ENCODE results near the gene EPS8L3. TPM values are rescaled to one million over a fixed set of nuclear protein-coding genes. Genes with fewer than 3 reads are reported as not detected.

EPS8L3 gene
- total RNA-seq, 1 experiment from 2014 or later = 0.17 TPM

DNA sequence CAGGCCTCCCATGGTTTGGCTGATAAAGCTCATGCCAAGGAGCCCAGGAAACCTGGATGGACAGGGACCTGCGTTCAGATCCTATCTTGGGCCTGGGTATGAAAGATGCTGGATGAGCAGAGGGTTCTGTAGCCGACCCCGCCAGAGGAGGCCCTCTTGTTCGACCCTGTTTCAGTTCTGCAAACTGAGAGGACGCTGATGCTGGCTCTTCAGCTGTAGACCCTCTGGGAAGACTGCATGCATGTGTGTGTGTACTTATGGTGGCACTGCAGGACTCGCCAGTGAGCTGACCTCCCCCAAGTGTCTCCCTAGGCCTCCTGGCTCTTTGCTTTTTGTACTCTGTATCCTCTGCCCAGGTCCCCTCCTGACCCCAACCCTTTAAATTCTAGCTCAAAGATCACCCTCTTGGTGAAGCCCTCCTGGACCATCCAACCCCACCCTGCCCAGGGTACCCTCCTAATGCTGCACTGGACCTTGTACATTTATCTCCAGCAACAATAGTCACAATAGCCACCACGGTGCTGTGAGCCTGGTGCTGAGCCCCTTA is 1.6 kb downstream of the EPS8L3 start:
- CTCF ChIA-PET = interaction anchor here (1.3 kb wide), 1 partner anchor 12 kb away, joined by 3 read pairs; no protein-coding TSS in a partner anchor
- TF ChIP-seq, protein P1, sequence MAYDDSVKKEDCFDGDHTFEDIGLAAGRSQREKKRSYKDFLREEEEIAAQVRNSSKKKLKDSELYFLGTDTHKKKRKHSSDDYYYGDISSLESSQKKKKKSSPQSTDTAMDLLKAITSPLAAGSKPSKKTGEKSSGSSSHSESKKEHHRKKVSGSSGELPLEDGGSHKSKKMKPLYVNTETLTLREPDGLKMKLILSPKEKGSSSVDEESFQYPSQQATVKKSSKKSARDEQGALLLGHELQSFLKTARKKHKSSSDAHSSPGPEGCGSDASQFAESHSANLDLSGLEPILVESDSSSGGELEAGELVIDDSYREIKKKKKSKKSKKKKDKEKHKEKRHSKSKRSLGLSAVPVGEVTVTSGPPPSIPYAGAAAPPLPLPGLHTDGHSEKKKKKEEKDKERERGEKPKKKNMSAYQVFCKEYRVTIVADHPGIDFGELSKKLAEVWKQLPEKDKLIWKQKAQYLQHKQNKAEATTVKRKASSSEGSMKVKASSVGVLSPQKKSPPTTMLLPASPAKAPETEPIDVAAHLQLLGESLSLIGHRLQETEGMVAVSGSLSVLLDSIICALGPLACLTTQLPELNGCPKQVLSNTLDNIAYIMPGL (CRISPR knock-in tag; IDR thresholded peaks at IDR 0.05) = no peak
- TF ChIP-seq, protein P2, sequence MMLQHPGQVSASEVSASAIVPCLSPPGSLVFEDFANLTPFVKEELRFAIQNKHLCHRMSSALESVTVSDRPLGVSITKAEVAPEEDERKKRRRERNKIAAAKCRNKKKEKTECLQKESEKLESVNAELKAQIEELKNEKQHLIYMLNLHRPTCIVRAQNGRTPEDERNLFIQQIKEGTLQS (CRISPR knock-in tag; conservative IDR thresholded peaks at IDR 0.05) = no peak
- TF ChIP-seq ZNF416 (CRISPR knock-in tag; IDR thresholded peaks at IDR 0.05) (no peak), ETV6 (CRISPR knock-in tag; IDR thresholded peaks at IDR 0.05) (no peak), NFYB (CRISPR knock-in tag; conservative IDR thresholded peaks at IDR 0.05; ENCODE audit: low read depth) (no peak), ZNF396 (CRISPR knock-in tag; IDR thresholded peaks at IDR 0.05; ENCODE audit: borderline replicate concordance) (no peak), TCF7 (CRISPR knock-in tag; IDR thresholded peaks at IDR 0.05; ENCODE audit: low read depth) (no peak), JAZF1 (CRISPR knock-in tag; IDR thresholded peaks at IDR 0.05) (no peak), SMAD3 (CRISPR knock-in tag; IDR thresholded peaks at IDR 0.05; ENCODE audit: borderline replicate concordance) (no peak)
- TF ChIP-seq, protein P3, sequence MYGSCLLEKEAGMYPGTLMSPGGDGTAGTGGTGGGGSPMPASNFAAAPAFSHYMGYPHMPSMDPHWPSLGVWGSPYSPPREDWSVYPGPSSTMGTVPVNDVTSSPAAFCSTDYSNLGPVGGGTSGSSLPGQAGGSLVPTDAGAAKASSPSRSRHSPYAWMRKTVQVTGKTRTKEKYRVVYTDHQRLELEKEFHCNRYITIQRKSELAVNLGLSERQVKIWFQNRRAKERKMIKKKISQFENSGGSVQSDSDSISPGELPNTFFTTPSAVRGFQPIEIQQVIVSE (CRISPR knock-in tag; IDR thresholded peaks at IDR 0.05; ENCODE audit: borderline replicate concordance) = no peak

DNA sequence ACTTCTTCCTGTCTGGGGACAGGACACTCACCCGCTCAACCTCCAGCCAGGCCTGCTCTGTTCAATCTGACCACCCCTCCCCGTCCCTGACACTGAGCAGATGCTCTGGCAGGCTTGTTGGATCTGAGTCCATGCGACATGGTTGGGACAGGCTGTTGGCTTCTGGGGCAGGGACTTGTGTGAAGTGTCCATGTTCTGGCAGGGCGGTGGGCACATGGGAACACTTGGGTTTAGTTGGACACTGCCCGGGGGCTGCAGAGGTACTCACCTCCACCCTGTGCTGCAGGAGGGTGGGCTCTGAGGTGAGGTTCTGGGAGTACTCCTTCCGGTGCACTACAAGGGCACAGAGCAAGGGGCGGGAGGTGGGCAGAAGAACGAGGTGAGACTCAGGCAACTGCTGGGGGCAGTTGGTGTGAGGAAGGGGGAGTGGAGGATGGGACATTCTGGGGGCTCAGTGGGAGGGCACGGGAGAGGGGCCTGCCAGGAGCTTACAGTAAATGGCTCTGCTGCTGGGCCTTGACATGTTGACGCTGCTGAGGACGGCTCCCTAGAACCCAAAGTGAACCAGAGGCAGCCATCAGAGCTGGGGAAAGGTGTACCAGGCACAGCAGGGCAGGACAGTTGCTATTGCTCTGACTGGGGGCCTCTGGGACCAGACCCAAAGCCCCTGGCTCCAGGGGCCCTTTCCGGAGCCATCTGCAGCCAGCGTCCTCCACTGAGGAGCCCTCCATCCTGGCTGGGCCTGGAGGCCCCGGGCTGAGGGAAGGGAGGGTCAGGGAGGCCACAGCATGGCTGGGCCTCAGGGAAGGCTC is 2.3 kb downstream of the EPS8L3 start:
- POLR2A ChIA-PET = no interaction called here
- H3K27me3 Mint-ChIP-seq (ENCODE audit: low read depth) = no peaks in the 10 kb centered on the region; the same call in 1 of the 2 replicates
- DNase-seq (ENCODE audit: low spot score) (no peak), ATAC-seq (no peak)
- no peak for TF ChIP-seq ZNF121 (CRISPR knock-in tag; IDR thresholded peaks at IDR 0.05)
- TF ChIP-seq RORB (CRISPR knock-in tag; IDR thresholded peaks at IDR 0.05) = no peak
- no peak for TF ChIP-seq TEAD1 (CRISPR knock-in tag; IDR thresholded peaks at IDR 0.05)
- TF ChIP-seq, protein P2 (CRISPR knock-in tag; conservative IDR thresholded peaks at IDR 0.05) = no peak
- no peak for TF ChIP-seq ETV6 (CRISPR knock-in tag; IDR thresholded peaks at IDR 0.05)
- TF ChIP-seq MYBL2 (CRISPR knock-in tag; IDR thresholded peaks at IDR 0.05) = no peak
- TF ChIP-seq, protein P4, sequence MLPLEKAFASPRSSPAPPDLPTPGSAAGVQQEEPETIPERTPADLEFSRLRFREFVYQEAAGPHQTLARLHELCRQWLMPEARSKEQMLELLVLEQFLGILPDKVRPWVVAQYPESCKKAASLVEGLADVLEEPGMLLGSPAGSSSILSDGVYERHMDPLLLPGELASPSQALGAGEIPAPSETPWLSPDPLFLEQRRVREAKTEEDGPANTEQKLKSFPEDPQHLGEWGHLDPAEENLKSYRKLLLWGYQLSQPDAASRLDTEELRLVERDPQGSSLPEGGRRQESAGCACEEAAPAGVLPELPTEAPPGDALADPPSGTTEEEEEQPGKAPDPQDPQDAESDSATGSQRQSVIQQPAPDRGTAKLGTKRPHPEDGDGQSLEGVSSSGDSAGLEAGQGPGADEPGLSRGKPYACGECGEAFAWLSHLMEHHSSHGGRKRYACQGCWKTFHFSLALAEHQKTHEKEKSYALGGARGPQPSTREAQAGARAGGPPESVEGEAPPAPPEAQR (CRISPR knock-in tag; IDR thresholded peaks at IDR 0.05) = no peak
- TF ChIP-seq ZNF138 (CRISPR knock-in tag; conservative IDR thresholded peaks at IDR 0.05) = no peak
- no peak for TF ChIP-seq FOXK1 (CRISPR knock-in tag; IDR thresholded peaks at IDR 0.05)
- TF ChIP-seq ZNF396 (CRISPR knock-in tag; IDR thresholded peaks at IDR 0.05; ENCODE audit: borderline replicate concordance) = no peak
- TF ChIP-seq, protein P5, sequence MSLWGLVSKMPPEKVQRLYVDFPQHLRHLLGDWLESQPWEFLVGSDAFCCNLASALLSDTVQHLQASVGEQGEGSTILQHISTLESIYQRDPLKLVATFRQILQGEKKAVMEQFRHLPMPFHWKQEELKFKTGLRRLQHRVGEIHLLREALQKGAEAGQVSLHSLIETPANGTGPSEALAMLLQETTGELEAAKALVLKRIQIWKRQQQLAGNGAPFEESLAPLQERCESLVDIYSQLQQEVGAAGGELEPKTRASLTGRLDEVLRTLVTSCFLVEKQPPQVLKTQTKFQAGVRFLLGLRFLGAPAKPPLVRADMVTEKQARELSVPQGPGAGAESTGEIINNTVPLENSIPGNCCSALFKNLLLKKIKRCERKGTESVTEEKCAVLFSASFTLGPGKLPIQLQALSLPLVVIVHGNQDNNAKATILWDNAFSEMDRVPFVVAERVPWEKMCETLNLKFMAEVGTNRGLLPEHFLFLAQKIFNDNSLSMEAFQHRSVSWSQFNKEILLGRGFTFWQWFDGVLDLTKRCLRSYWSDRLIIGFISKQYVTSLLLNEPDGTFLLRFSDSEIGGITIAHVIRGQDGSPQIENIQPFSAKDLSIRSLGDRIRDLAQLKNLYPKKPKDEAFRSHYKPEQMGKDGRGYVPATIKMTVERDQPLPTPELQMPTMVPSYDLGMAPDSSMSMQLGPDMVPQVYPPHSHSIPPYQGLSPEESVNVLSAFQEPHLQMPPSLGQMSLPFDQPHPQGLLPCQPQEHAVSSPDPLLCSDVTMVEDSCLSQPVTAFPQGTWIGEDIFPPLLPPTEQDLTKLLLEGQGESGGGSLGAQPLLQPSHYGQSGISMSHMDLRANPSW (CRISPR knock-in tag; conservative IDR thresholded peaks at IDR 0.05; ENCODE audit: low read depth) = no peak
- no peak for TF ChIP-seq KAT7 (CRISPR knock-in tag; IDR thresholded peaks at IDR 0.05; ENCODE audit: borderline replicate concordance)
- H3K9me3 Mint-ChIP-seq = no peaks in the 10 kb centered on the region
- CTCF ChIA-PET = interaction anchor here (1.3 kb wide), 1 partner anchor 12 kb away, joined by 3 read pairs; no protein-coding TSS in a partner anchor
- peaks cover 6% of the 10 kb centered on the region; the same call in 1 of the 2 replicates for H3K4me1 Mint-ChIP-seq
- no peak overlapping the region for H3K4me3 Mint-ChIP-seq
- H3K27ac Mint-ChIP-seq = no peak overlapping the region
- no peaks in the 10 kb centered on the region for H3K36me3 Mint-ChIP-seq

More for the DNA sequence above, 1.6 kb downstream of the EPS8L3 start:
- POLR2A ChIA-PET = no interaction called here
- Mint-ChIP-seq H3K4me1 (peaks cover 6% of the 10 kb centered on the region; the same call in 1 of the 2 replicates), H3K9me3 (no peaks in the 10 kb centered on the region), H3K4me3 (no peak overlapping the region), H3K36me3 (no peaks in the 10 kb centered on the region), H3K27ac (no peak overlapping the region), H3K27me3 (ENCODE audit: low read depth) (no peaks in the 10 kb centered on the region; the same call in 1 of the 2 replicates)
- DNase-seq (ENCODE audit: low spot score) (no peak), ATAC-seq (no peak)
